GM12878 (cell line): Measurements from ENCODE around the gene ST6GALNAC3. TPM values are rescaled to one million over a fixed set of nuclear protein-coding genes. Genes with fewer than 3 reads are reported as not detected.

Experiments used
- ATAC-seq: fragments of 200-7000 bp; cut with Tn5 transposase; 3 replicates; pipeline ENCODE4 v1.9.1; 2020; ENCODE audit warnings: mild to moderate bottlenecking, moderate library complexity
- BruUV-seq: library from RNA; stranded (reverse); fragments of 400-500 nt; replicated peaks from 2 replicates; lab custom pipeline; 2021; lab: Mats Ljungman, UMichigan
- CTCF ChIA-PET: fragments of 300-600 bp; sonication (Branson Sonifier 250); formaldehyde crosslinking; extraction: SDS; loops from one replicate; lab custom pipeline; 2021; ENCODE audit warnings: inconsistent platforms; lab: Yijun Ruan, JAX
- POLR2A ChIA-PET: fragments of 350-600 bp; formaldehyde crosslinking; extraction: SDS; loops from one replicate; lab custom pipeline; 2021; ENCODE audit warnings: inconsistent platforms; lab: Charles Lee
- RAD21 ChIA-PET: fragments of 300-600 bp; sonication (Branson Sonifier 250); formaldehyde crosslinking; loops from one replicate; lab custom pipeline; 2023; ENCODE audit warnings: antibody characterized with exemption; ENCODE audit not compliant: unreplicated experiment; lab: Charles Lee
- SMC1A ChIA-PET: fragments of 300-600 bp; sonication (Branson Sonifier 250); formaldehyde crosslinking; loops from one replicate; lab custom pipeline; 2023; ENCODE audit not compliant: unreplicated experiment, uncharacterized antibody; lab: Charles Lee
- DNase-seq: peaks from one replicate; pipeline ENCODE4 v3.0.0-alpha.2; 2011; ENCODE audit warnings: low read depth, low spot score
- FAIRE-seq: peaks from 3 replicates; lab custom pipeline; 2011; peaks lifted over from hg19 to GRCh38; lab: Jason Lieb, UNC
- H2AFZ ChIP-seq: 2 replicates; pipeline ENCODE4 v1.6.0; 2011; ENCODE audit warnings: low read depth, low read length, control low read depth; ENCODE audit not compliant: control insufficient read depth
- H3K27ac ChIP-seq: 2 replicates; pipeline ENCODE4 v1.5.1; 2011; ENCODE audit warnings: control low read depth; ENCODE audit not compliant: control insufficient read depth, insufficient read depth
- H3K27me3 ChIP-seq, 2 experiments: replicated peaks in 1 of 2; 2 replicates each; pipeline versions ENCODE4 v1.6.0 to v1.6.1; 2011; ENCODE audit warnings: low read length in 1 of 2; ENCODE audit not compliant: control insufficient read depth in 2 of 2, insufficient read depth in 2 of 2
- H3K36me3 ChIP-seq, 2 experiments: 2 replicates each; pipeline ENCODE4 v1.5.1; 2011; ENCODE audit warnings: low read length in 1 of 2; ENCODE audit not compliant: control insufficient read depth in 2 of 2, insufficient read depth in 2 of 2
- H3K4me1 ChIP-seq: 2 replicates; pipeline ENCODE4 v1.6.1; 2011; ENCODE audit warnings: mild to moderate bottlenecking, low read length, moderate library complexity, mixed read lengths; ENCODE audit not compliant: control insufficient read depth, insufficient read depth
- H3K4me2 ChIP-seq: 2 replicates; pipeline ENCODE4 v1.6.0; 2011; ENCODE audit warnings: control low read depth; ENCODE audit not compliant: control insufficient read depth, insufficient read depth
- H3K4me3 ChIP-seq: fragments of 200-600 bp; sonication (generic); 2 replicates; pipeline ENCODE4 v1.5.1; 2016
- H3K79me2 ChIP-seq: 2 replicates; pipeline ENCODE4 v1.6.0; 2011; ENCODE audit warnings: low read length; ENCODE audit not compliant: control insufficient read depth, insufficient read depth
- H3K9ac ChIP-seq: 2 replicates; pipeline ENCODE4 v1.8.0; 2011; ENCODE audit warnings: low read length, control low read depth, mixed read lengths; ENCODE audit not compliant: control insufficient read depth, insufficient read depth
- H3K9me3 ChIP-seq: replicated peaks from 3 replicates; pipeline ENCODE4 v1.5.1; 2011; ENCODE audit warnings: mild to moderate bottlenecking, low read length; ENCODE audit not compliant: control insufficient read depth, insufficient read depth
- H4K20me1 ChIP-seq: 2 replicates; pipeline ENCODE4 v1.6.0; 2011; ENCODE audit not compliant: control insufficient read depth, insufficient read depth
- HCFC1 ChIP-seq: fragments of 150-350 bp; IDR thresholded peaks from 2 replicates; pipeline ENCODE4 v1.6.1; 2014; ENCODE audit warnings: low read length
- HDAC2 ChIP-seq: fragments of 200-600 bp; sonication (generic); IDR thresholded peaks from 2 replicates; pipeline ENCODE4 v1.6.1; 2017
- NKRF ChIP-seq: fragments of 450-650 bp; conservative IDR thresholded peaks from 2 replicates; pipeline ENCODE4 v1.6.1; 2017; ENCODE audit warnings: mild to moderate bottlenecking, moderate library complexity
- RAD21 ChIP-seq: IDR thresholded peaks from 2 replicates; pipeline ENCODE4 v1.6.1; 2011; ENCODE audit warnings: mild to moderate bottlenecking, low read depth, low read length, moderate library complexity; ENCODE audit not compliant: insufficient read depth
- STAT3 ChIP-seq: IDR thresholded peaks from 2 replicates; pipeline ENCODE4 v1.6.1; 2011; ENCODE audit warnings: low read depth, low read length, improper control_type of control experiment
- YY1 ChIP-seq: IDR thresholded peaks from 2 replicates; pipeline ENCODE4 v1.6.1; 2011; ENCODE audit warnings: low read depth, mild to moderate bottlenecking, low read length
- ZNF217 ChIP-seq: fragments of 450-650 bp; IDR thresholded peaks from 2 replicates; pipeline ENCODE4 v1.6.1; 2017; ENCODE audit warnings: antibody characterized with exemption, mild to moderate bottlenecking
- ZNF622 ChIP-seq: fragments of 450-650 bp; IDR thresholded peaks from 2 replicates; pipeline ENCODE4 v1.6.1; 2017; ENCODE audit warnings: mild to moderate bottlenecking, inconsistent platforms
- WGBS: methylation state at CpG from one replicate; pipeline ENCODE4 v1.1.6; 2016; ENCODE audit warnings: low lambda C conversion rate; ENCODE audit not compliant: insufficient replicate concordance, insufficient coverage; ENCODE audit errors: missing lambda C conversion rate; 5-methylcytosine and 5-hydroxymethylcytosine counted together
- in situ Hi-C: fragments of 300-500 bp; cut with MboI; formaldehyde crosslinking; loops from 9 replicates; pipeline ENCODE4 v1.14.3; 2018; ENCODE audit warnings: mixed read lengths
- intact Hi-C: fragments of 100-400 bp; cut with micrococcal nuclease; formaldehyde crosslinking; loops from one replicate; pipeline ENCODE4 v1.14.2; 2022; ENCODE audit not compliant: unreplicated experiment
- polyA plus RNA-seq, 11 experiments: library from polyadenylated mRNA; depleted of rRNA in 4 of 11; unstranded in 6 of 11; stranded (reverse) in 5 of 11; fragments of >200 nt; fragmentation: Nextera tagmentation in 4 of 11; fragmentation: Illumina TruSeq in 1 of 11; extraction: Ambion mirVana in 4 of 11; extraction: Trizol in 1 of 11; gene quantifications; 1 replicate in 1 of 11; 2 replicates in 10 of 11; pipeline versions ENCODE4 v1.2.1 to v1.2.3, GENCODE V29; 2011 to 2016; ENCODE audit warnings: inconsistent platforms in 2 of 11, missing spikeins in 2 of 11, low read depth in 1 of 11
- total RNA-seq, 4 experiments: library from RNA; depleted of rRNA in 3 of 4; stranded (reverse); fragments of >200 nt in 3 of 4; fragmentation: Illumina TruSeq in 1 of 4; extraction: Trizol in 1 of 4; gene quantifications; 2 replicates each; pipeline versions ENCODE4 v1.2.1 to v1.2.3, GENCODE V29; 2013 to 2021
- TF ChIP-seq, protein P1 (sequence below): fragments of 450-650 bp; IDR thresholded peaks from 2 replicates; pipeline ENCODE4 v1.6.1; 2014; ENCODE audit warnings: mild to moderate bottlenecking
- TF ChIP-seq, protein P2 (sequence below): fragments of 450-650 bp; IDR thresholded peaks from 2 replicates; pipeline ENCODE4 v1.6.1; 2018; ENCODE audit warnings: borderline replicate concordance, mild to moderate bottlenecking; ENCODE audit not compliant: partially characterized antibody

Gene ST6GALNAC3
- total and polyA plus RNA-seq, 10 of the 15 experiments (the other 5 are each of a cell fraction or from before 2014, with no cell fraction given), result 0.04 to 0.68 (median 0.18) TPM; not detected in 3

- ChIA-PET CTCF (interaction anchor here (0.6 kb wide), 1 partner anchor 1505 kb away, joined by 3 read pairs; no protein-coding TSS in a partner anchor), RAD21 (no interaction called here)
- no peak for ATAC-seq
Measured at GRCh38 chr1:76084685-76085084, 10.1 kb downstream of the ST6GALNAC3 start.

More at GRCh38 chr1:76084685-76085084, 10.1 kb downstream of the ST6GALNAC3 start:
- intact Hi-C loops (loop anchor here (5.0 kb wide), 1 partner anchor 92 kb away; no protein-coding TSS in a partner anchor), in situ Hi-C loops (no loop called here)
- SMC1A ChIA-PET, result no interaction called here
- Histone ChIP-seq H3K36me3 (no peaks in the 10 kb centered on the region), H3K4me1 (no peaks in the 10 kb centered on the region), H3K4me2 (no peak overlapping the region), H4K20me1 (no peaks in the 10 kb centered on the region), H2AFZ (no peak overlapping the region), H3K4me3 (no peak overlapping the region), H3K9ac (no peak overlapping the region), H3K27me3 (no peaks in the 10 kb centered on the region), H3K9me3 (no peaks in the 10 kb centered on the region), H3K27ac (no peak overlapping the region), H3K79me2 (no peaks in the 10 kb centered on the region)
- WGBS, result 11% methylated on average over 3 of the region's 3 CpGs
- TF ChIP-seq HDAC2 (no peak), ZNF622 (no peak), STAT3 (no peak), ZNF217 (no peak), RAD21 (no peak), NKRF (no peak), YY1 (no peak), HCFC1 (no peak)
- TF ChIP-seq, protein P1, sequence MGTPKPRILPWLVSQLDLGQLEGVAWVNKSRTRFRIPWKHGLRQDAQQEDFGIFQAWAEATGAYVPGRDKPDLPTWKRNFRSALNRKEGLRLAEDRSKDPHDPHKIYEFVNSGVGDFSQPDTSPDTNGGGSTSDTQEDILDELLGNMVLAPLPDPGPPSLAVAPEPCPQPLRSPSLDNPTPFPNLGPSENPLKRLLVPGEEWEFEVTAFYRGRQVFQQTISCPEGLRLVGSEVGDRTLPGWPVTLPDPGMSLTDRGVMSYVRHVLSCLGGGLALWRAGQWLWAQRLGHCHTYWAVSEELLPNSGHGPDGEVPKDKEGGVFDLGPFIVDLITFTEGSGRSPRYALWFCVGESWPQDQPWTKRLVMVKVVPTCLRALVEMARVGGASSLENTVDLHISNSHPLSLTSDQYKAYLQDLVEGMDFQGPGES, result no peak
- TF ChIP-seq, protein P2, sequence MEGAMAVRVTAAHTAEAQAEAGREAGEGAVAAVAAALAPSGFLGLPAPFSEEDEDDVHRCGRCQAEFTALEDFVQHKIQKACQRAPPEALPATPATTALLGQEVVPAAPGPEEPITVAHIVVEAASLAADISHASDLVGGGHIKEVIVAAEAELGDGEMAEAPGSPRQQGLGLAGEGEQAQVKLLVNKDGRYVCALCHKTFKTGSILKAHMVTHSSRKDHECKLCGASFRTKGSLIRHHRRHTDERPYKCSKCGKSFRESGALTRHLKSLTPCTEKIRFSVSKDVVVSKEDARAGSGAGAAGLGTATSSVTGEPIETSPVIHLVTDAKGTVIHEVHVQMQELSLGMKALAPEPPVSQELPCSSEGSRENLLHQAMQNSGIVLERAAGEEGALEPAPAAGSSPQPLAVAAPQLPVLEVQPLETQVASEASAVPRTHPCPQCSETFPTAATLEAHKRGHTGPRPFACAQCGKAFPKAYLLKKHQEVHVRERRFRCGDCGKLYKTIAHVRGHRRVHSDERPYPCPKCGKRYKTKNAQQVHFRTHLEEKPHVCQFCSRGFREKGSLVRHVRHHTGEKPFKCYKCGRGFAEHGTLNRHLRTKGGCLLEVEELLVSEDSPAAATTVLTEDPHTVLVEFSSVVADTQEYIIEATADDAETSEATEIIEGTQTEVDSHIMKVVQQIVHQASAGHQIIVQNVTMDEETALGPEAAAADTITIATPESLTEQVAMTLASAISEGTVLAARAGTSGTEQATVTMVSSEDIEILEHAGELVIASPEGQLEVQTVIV, result no peak
- POLR2A ChIA-PET, result no interaction called here
- FAIRE-seq (no peak), DNase-seq (no peak)
- no TSS peak for BruUV-seq
